Smooth muscle cell (in vitro differentiated cells): Measurements from ENCODE around the gene TUBA4B. TPM values are rescaled to one million over a fixed set of nuclear protein-coding genes. Genes with fewer than 3 reads are reported as not detected.

ENCODE experiments used
- DNase-seq: peaks from one replicate; lab custom pipeline; 2025; ENCODE audit not compliant: unreplicated experiment; lab: John Stamatoyannopoulos, UW
- H2AFZ ChIP-seq: fragments of 200-600 bp; sonication (generic); 2 replicates; pipeline ENCODE4 v1.6.0; 2016; ENCODE audit warnings: antibody characterized with exemption, low read depth, mild to moderate bottlenecking
- H3F3A ChIP-seq: fragments of 200-600 bp; sonication (generic); 2 replicates; pipeline ENCODE4 v1.6.0; 2017; ENCODE audit warnings: antibody characterized with exemption, low read depth
- H3K27ac ChIP-seq: fragments of 200-600 bp; sonication (generic); 2 replicates; pipeline ENCODE4 v1.5.1; 2016; ENCODE audit warnings: low read depth, mild to moderate bottlenecking
- H3K27me3 ChIP-seq: fragments of 200-600 bp; sonication (generic); 2 replicates; pipeline ENCODE4 v1.6.1; 2016; ENCODE audit warnings: low read depth, mild to moderate bottlenecking
- H3K36me3 ChIP-seq: fragments of 200-600 bp; sonication (generic); 2 replicates; pipeline ENCODE4 v1.5.1; 2016; ENCODE audit warnings: low read depth
- H3K4me1 ChIP-seq: fragments of 200-600 bp; sonication (generic); 2 replicates; pipeline ENCODE4 v1.5.1; 2016; ENCODE audit warnings: low read depth
- H3K4me2 ChIP-seq: fragments of 200-600 bp; sonication (generic); 2 replicates; pipeline ENCODE4 v1.6.0; 2016; ENCODE audit warnings: mild to moderate bottlenecking
- H3K4me3 ChIP-seq: fragments of 200-600 bp; sonication (generic); 2 replicates; pipeline ENCODE4 v1.5.1; 2016; ENCODE audit warnings: mild to moderate bottlenecking
- H3K79me2 ChIP-seq: fragments of 200-600 bp; sonication (generic); 2 replicates; pipeline ENCODE4 v1.6.0; 2016; ENCODE audit warnings: low read depth, mild to moderate bottlenecking
- H3K9ac ChIP-seq: fragments of 200-600 bp; sonication (generic); 2 replicates; pipeline ENCODE4 v1.6.0; 2016; ENCODE audit warnings: low read depth
- H3K9me3 ChIP-seq: fragments of 200-600 bp; sonication (generic); replicated peaks from 2 replicates; pipeline ENCODE4 v1.5.1; 2016; ENCODE audit warnings: low read depth
- H4K20me1 ChIP-seq: fragments of 200-600 bp; sonication (generic); 2 replicates; pipeline ENCODE4 v1.6.0; 2016; ENCODE audit warnings: low read depth
- WGBS: methylation state at CpG from one replicate; pipeline ENCODE4 v1.1.7; 2016; ENCODE audit warnings: low lambda C conversion rate; 5-methylcytosine and 5-hydroxymethylcytosine counted together
- polyA plus RNA-seq: library from polyadenylated mRNA; unstranded; fragments of >200 nt; fragmentation: Nextera tagmentation; extraction: Ambion mirVana; gene quantifications from 2 replicates; pipeline ENCODE4 v1.2.1, GENCODE V29; 2016
- total RNA-seq: library from RNA; depleted of rRNA; stranded (reverse); fragments of >200 nt; gene quantifications from 2 replicates; pipeline ENCODE4 v1.2.3, GENCODE V29; 2014
- TF ChIP-seq, protein P1 (sequence below): fragments of 200-600 bp; sonication (generic); IDR thresholded peaks from 2 replicates; pipeline ENCODE4 v1.5.1; 2017; ENCODE audit warnings: borderline replicate concordance, mild to moderate bottlenecking, antibody characterized with exemption; ENCODE audit not compliant: insufficient read depth, poor library complexity, severe bottlenecking

Gene TUBA4B
- total and polyA plus RNA-seq, 2 experiments from 2014 or later = not detected

DNA sequence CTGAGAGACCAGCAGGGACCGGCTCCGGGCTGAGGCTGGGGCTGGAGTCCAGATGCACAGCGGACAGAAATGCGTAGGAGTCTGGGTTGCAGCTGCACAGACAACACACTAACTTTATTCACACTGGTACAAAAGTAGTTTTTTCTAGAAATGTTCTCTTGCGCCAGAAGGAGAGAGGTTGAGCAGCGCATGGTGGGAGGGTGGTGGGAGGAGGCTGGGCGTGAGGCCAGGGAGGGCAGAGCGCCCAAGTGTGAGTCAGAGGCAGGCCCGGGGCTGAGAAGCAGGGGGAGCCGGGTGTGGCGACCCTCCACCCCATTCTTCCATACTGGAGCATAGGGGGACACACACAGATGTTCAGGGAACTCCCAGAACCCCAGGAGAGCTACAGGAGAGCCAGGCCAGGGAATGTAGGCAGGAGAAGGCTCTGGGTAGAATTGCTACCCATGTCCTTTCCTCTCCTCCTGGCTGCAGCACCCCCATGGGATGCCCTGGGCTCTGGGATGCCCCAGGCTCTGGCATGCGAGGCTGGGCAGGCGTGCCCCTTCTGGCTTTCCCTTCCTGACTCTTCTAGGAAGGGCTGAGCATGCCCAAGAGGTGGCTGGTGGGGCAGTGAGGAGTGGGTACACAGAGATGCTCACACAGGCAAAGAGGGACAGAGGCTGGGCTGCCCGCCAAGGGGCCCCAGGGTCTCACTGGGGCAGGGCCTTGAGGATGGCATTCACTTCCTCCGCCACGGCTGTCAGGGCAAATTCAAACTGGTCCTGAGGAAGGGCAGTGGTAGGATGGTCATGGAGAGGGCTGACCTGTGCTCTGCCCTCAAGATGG lies 36.7 kb downstream of the TUBA4B start:
- 66% methylated on average over 16 of the region's 16 CpGs for WGBS
- Histone ChIP-seq H4K20me1 (no peaks in the 10 kb centered on the region), H2AFZ (no peak overlapping the region), H3K4me3 (no peak overlapping the region), H3K9ac (no peak overlapping the region), H3K4me2 (no peak overlapping the region), H3K27ac (no peak overlapping the region), H3K4me1 (no peaks in the 10 kb centered on the region), H3K79me2 (no peaks in the 10 kb centered on the region), H3K27me3 (no peaks in the 10 kb centered on the region), H3F3A (no peaks in the 10 kb centered on the region), H3K9me3 (no peaks in the 10 kb centered on the region), H3K36me3 (no peaks in the 10 kb centered on the region)
- TF ChIP-seq, protein P1, sequence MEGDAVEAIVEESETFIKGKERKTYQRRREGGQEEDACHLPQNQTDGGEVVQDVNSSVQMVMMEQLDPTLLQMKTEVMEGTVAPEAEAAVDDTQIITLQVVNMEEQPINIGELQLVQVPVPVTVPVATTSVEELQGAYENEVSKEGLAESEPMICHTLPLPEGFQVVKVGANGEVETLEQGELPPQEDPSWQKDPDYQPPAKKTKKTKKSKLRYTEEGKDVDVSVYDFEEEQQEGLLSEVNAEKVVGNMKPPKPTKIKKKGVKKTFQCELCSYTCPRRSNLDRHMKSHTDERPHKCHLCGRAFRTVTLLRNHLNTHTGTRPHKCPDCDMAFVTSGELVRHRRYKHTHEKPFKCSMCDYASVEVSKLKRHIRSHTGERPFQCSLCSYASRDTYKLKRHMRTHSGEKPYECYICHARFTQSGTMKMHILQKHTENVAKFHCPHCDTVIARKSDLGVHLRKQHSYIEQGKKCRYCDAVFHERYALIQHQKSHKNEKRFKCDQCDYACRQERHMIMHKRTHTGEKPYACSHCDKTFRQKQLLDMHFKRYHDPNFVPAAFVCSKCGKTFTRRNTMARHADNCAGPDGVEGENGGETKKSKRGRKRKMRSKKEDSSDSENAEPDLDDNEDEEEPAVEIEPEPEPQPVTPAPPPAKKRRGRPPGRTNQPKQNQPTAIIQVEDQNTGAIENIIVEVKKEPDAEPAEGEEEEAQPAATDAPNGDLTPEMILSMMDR = no peak
- DNase-seq = peak; percentile 15

DNA sequence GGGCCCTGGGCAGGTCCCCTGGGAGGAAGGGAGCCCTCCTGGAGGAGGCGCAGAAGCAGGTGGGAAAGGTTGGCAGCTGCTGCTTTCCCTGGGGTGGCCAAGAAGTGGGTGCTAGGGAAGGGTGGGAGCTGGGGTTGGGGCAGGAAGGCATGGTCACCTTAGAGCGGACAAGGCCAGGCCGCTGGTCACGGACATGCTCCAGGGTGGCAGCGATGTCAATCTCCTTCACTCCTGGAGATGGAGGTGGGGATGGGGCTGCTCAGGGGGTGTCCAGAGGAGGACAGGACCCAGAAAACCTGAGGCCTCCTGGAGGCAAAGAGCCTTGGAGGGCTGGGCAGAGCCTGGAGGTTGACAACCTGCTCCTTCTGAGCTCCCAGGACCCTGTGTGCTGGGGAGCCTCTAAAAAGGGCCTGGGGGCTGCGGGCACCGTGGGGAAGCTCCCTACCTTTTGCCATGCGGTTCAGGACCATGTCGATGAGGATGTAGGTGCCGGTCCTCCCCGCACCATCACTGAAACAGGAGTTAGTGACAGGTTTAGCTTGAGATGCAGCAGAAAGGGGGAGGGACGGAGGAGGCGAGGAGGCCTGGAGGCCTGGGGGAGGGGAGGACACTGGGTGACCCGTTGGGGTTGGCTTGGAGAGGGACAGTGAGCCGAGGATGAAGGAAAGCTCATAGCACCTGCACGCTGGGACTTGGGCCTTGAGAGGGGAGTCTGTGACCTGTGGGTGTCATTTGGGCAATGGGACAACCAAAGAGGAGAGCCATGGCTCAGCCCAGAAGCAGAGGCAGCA lies 37.5 kb downstream of the TUBA4B start:
- TF ChIP-seq, protein P1 = no peak
- Histone ChIP-seq H2AFZ (no peak overlapping the region), H4K20me1 (no peaks in the 10 kb centered on the region), H3F3A (no peaks in the 10 kb centered on the region), H3K9me3 (no peaks in the 10 kb centered on the region), H3K27ac (no peak overlapping the region), H3K79me2 (no peaks in the 10 kb centered on the region), H3K4me2 (no peak overlapping the region), H3K9ac (no peak overlapping the region), H3K36me3 (no peaks in the 10 kb centered on the region), H3K4me3 (no peak overlapping the region), H3K27me3 (no peaks in the 10 kb centered on the region), H3K4me1 (no peaks in the 10 kb centered on the region)
- DNase-seq = no peak
- WGBS = 95% methylated on average over 12 of the region's 16 CpGs

DNA sequence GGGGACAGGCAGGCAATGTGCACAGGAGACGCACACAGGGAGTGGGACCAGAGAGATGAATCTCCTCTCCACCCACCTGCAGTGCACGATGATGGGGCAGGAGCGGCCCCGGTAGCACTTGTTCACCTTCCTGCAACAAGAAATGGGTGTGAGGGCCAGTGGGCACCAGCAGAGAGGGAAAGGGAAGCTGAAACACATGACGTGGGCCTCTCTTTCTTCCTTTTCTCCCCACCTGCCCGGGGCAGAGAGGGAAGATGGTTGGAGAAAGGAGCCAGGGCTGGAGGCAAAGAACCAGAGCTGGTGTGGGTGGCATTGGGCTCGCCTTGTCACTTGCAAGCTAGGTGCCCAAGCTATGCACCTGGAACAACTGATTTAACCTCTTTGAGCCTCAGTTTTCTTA lies 38.4 kb downstream of the TUBA4B start:
- Histone ChIP-seq H3K27me3 (no peaks in the 10 kb centered on the region), H2AFZ (no peak overlapping the region), H3K79me2 (no peaks in the 10 kb centered on the region), H3K27ac (no peak overlapping the region), H3K9me3 (no peaks in the 10 kb centered on the region), H3K4me2 (no peak overlapping the region), H3K36me3 (no peaks in the 10 kb centered on the region), H3F3A (no peaks in the 10 kb centered on the region), H3K4me3 (no peak overlapping the region), H4K20me1 (no peaks in the 10 kb centered on the region), H3K9ac (no peak overlapping the region), H3K4me1 (no peaks in the 10 kb centered on the region)
- 90% methylated on average over 7 of the region's 7 CpGs for WGBS
- TF ChIP-seq, protein P1 = no peak
- no peak for DNase-seq
